ENCODE data around the gene TM9SF1. TPM values are rescaled to one million over a fixed set of nuclear protein-coding genes. Genes with fewer than 3 reads are reported as not detected.

Gene TM9SF1
- total RNA-seq, 1 donor from 2014 or later = 35.0 TPM

- Mint-ChIP-seq H3K4me1 (ENCODE audit: low read depth, unreplicated experiment) (peaks cover 17% of the 10 kb centered on the region), H3K4me3 (ENCODE audit: unreplicated experiment) (peak overlapping the region; percentile 16)
Observed at GRCh38 chr14:24144451-24144850, 50.8 kb downstream of the TM9SF1 start.

GRCh38 chr14:24143511-24143910 lies 51.7 kb downstream of the TM9SF1 start:
- Mint-ChIP-seq H3K36me3 (ENCODE audit: unreplicated experiment) (no peaks in the 10 kb centered on the region), H3K27ac (ENCODE audit: unreplicated experiment) (no peak overlapping the region), H3K27me3 (ENCODE audit: unreplicated experiment) (no peaks in the 10 kb centered on the region), H3K4me3 (ENCODE audit: unreplicated experiment) (no peak overlapping the region), H3K9me3 (ENCODE audit: unreplicated experiment) (peaks cover 8% of the 10 kb centered on the region), H3K4me1 (ENCODE audit: low read depth, unreplicated experiment) (peaks cover 18% of the 10 kb centered on the region)
- DNase-seq = no peak
- TF ChIP-seq CTCF (IDR thresholded peaks at IDR 0.05; ENCODE audit: partially characterized antibody, unreplicated experiment) = no peak

More at GRCh38 chr14:24144451-24144850, 50.8 kb downstream of the TM9SF1 start:
- no peak for TF ChIP-seq CTCF (IDR thresholded peaks at IDR 0.05; ENCODE audit: partially characterized antibody, unreplicated experiment)
- Mint-ChIP-seq H3K36me3 (ENCODE audit: unreplicated experiment) (no peaks in the 10 kb centered on the region), H3K27me3 (ENCODE audit: unreplicated experiment) (no peaks in the 10 kb centered on the region), H3K27ac (ENCODE audit: unreplicated experiment) (no peak overlapping the region), H3K9me3 (ENCODE audit: unreplicated experiment) (peaks cover 9% of the 10 kb centered on the region)
- DNase-seq = no peak

- Mint-ChIP-seq H3K4me3 (ENCODE audit: unreplicated experiment) (peak within 1 kb of the TSS; percentile 91), H3K9me3 (ENCODE audit: unreplicated experiment) (peaks cover 8% of the 10 kb centered on the region), H3K36me3 (ENCODE audit: unreplicated experiment) (no peaks in the 10 kb centered on the region), H3K4me1 (ENCODE audit: low read depth, unreplicated experiment) (peaks cover 19% of the 10 kb centered on the region), H3K27me3 (ENCODE audit: unreplicated experiment) (peaks cover 7% of the 10 kb centered on the region), H3K27ac (ENCODE audit: unreplicated experiment) (peak within 1 kb of the TSS; percentile 93)
- DNase-seq = peak; percentile 99
- peak; percentile 39 for TF ChIP-seq CTCF (IDR thresholded peaks at IDR 0.05; ENCODE audit: partially characterized antibody, unreplicated experiment)
Observed at GRCh38 chr14:24141097-24141880, 54.0 kb downstream of the TM9SF1 start, which contains the start of gene EMC9. EMC9 (minus strand) TSS chr14:24141591; CDS start chr14:24141304, 287 bp downstream.

DNA sequence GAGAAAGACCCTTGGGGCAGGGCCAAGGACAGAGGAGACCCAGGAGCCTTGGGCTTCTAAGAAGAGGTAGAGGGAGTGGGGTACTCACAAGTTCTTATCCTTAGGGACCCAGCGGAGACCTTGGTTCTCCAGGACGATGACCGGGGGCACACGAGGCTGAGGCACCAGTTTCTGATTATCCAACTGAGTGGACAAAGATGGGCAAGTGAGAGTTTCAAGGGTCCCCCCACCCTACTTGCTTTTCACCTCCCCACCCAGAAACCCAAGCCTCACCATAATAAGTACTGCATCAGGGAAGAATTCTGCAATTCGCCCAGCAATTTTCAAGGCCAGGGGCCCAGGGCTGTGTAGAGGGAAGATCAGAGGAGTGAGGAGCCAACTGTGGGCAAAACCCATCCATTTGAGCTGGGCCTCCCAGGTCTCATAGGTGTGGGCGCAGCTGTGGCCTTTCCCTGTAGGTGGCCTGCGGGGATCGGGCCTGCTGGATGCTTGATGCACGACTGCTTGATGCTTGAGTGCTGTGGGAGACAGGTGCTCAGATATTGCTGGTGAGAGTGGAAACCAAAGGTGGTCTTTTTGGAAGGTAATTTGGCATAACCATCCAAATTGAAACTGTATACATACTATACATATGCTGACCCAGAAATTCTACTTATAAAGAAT lies 55.8 kb downstream of the TM9SF1 start:
- peaks cover 13% of the 10 kb centered on the region for H3K27me3 Mint-ChIP-seq (ENCODE audit: unreplicated experiment)

More for the DNA sequence above, 55.8 kb downstream of the TM9SF1 start:
- Mint-ChIP-seq H3K4me1 (ENCODE audit: low read depth, unreplicated experiment) (peaks cover 20% of the 10 kb centered on the region), H3K27ac (ENCODE audit: unreplicated experiment) (no peak overlapping the region), H3K36me3 (ENCODE audit: unreplicated experiment) (no peaks in the 10 kb centered on the region), H3K9me3 (ENCODE audit: unreplicated experiment) (peaks cover 13% of the 10 kb centered on the region), H3K4me3 (ENCODE audit: unreplicated experiment) (peak overlapping the region; percentile 77)
- no peak for DNase-seq
- TF ChIP-seq CTCF (IDR thresholded peaks at IDR 0.05; ENCODE audit: partially characterized antibody, unreplicated experiment) = no peak

Small RNA genes within 50 kb of the gene (microRNA-seq; reads per million reads assigned to microRNA genes)
- not detected for gene MIR7703 (ENCODE audit: unreplicated experiment)

Other genes with a start within 250 kb of the TM9SF1 start
- 6.1 TPM for gene DHRS4, start 241.7 kb downstream of the TM9SF1 start, total RNA-seq (ENCODE audit: unreplicated experiment)
- 10.4 TPM for gene DHRS4L2, start 206.5 kb downstream of the TM9SF1 start, total RNA-seq (ENCODE audit: unreplicated experiment)
- 108 TPM for gene CARMIL3, start 143.4 kb downstream of the TM9SF1 start, total RNA-seq (ENCODE audit: unreplicated experiment)
- gene CPNE6, start 123.9 kb downstream of the TM9SF1 start, total RNA-seq (ENCODE audit: unreplicated experiment) = 0.44 TPM
- 99.9 TPM for gene PCK2, start 101.1 kb downstream of the TM9SF1 start, total RNA-seq (ENCODE audit: unreplicated experiment)
- gene DCAF11, start 80.7 kb downstream of the TM9SF1 start, total RNA-seq (ENCODE audit: unreplicated experiment) = 54.1 TPM
- gene NRL, start 80.5 kb downstream of the TM9SF1 start, total RNA-seq (ENCODE audit: unreplicated experiment) = 3.7 TPM
- 0.66 TPM for gene FITM1, start 64.8 kb downstream of the TM9SF1 start, total RNA-seq (ENCODE audit: unreplicated experiment)
- gene PSME1, start 59.2 kb downstream of the TM9SF1 start, total RNA-seq (ENCODE audit: unreplicated experiment) = 35.7 TPM
- gene EMC9, start 53.9 kb downstream of the TM9SF1 start, total RNA-seq (ENCODE audit: unreplicated experiment) = 18.1 TPM
- gene PSME2, start 48.8 kb downstream of the TM9SF1 start, total RNA-seq (ENCODE audit: unreplicated experiment) = 58.9 TPM
- gene RNF31, start 47.9 kb downstream of the TM9SF1 start, total RNA-seq (ENCODE audit: unreplicated experiment) = 88.2 TPM
- 31.0 TPM for gene IRF9, start 34.2 kb downstream of the TM9SF1 start, total RNA-seq (ENCODE audit: unreplicated experiment)
- gene REC8, start 23.4 kb downstream of the TM9SF1 start, total RNA-seq (ENCODE audit: unreplicated experiment) = 136 TPM
- 25.5 TPM for gene IPO4, start 6.6 kb downstream of the TM9SF1 start, total RNA-seq (ENCODE audit: unreplicated experiment)
- not detected for gene TSSK4, start 10.3 kb upstream of the TM9SF1 start, total RNA-seq (ENCODE audit: unreplicated experiment)
- gene CHMP4A, start 18.0 kb upstream of the TM9SF1 start, total RNA-seq (ENCODE audit: unreplicated experiment) = 32.4 TPM
- gene MDP1, start 20.6 kb upstream of the TM9SF1 start, total RNA-seq (ENCODE audit: unreplicated experiment) = 25.5 TPM
- gene NEDD8, start 36.9 kb upstream of the TM9SF1 start, total RNA-seq (ENCODE audit: unreplicated experiment) = 169 TPM
- 55.8 TPM for gene GMPR2, start 37.5 kb upstream of the TM9SF1 start, total RNA-seq (ENCODE audit: unreplicated experiment)
- 67.0 TPM for gene TINF2, start 47.2 kb upstream of the TM9SF1 start, total RNA-seq (ENCODE audit: unreplicated experiment)
- 4.2 TPM for gene TGM1, start 67.7 kb upstream of the TM9SF1 start, total RNA-seq (ENCODE audit: unreplicated experiment)
- gene RABGGTA, start 76.2 kb upstream of the TM9SF1 start, total RNA-seq (ENCODE audit: unreplicated experiment) = 30.3 TPM
- 25.1 TPM for gene DHRS1, start 104.3 kb upstream of the TM9SF1 start, total RNA-seq (ENCODE audit: unreplicated experiment)
- gene NOP9, start 104.4 kb upstream of the TM9SF1 start, total RNA-seq (ENCODE audit: unreplicated experiment) = 29.2 TPM
- gene CIDEB, start 112.5 kb upstream of the TM9SF1 start, total RNA-seq (ENCODE audit: unreplicated experiment) = 1.8 TPM
- 8.9 TPM for gene LTB4R2, start 114.7 kb upstream of the TM9SF1 start, total RNA-seq (ENCODE audit: unreplicated experiment)
- 7.1 TPM for gene LTB4R, start 116.1 kb upstream of the TM9SF1 start, total RNA-seq (ENCODE audit: unreplicated experiment)
- gene ADCY4, start 139.6 kb upstream of the TM9SF1 start, total RNA-seq (ENCODE audit: unreplicated experiment) = not detected
- not detected for gene RIPK3, start 144.6 kb upstream of the TM9SF1 start, total RNA-seq (ENCODE audit: unreplicated experiment)
- gene NFATC4, start 172.7 kb upstream of the TM9SF1 start, total RNA-seq (ENCODE audit: unreplicated experiment) = 11.4 TPM
- gene NYNRIN, start 203.6 kb upstream of the TM9SF1 start, total RNA-seq (ENCODE audit: unreplicated experiment) = 33.5 TPM
- gene CBLN3, start 234.2 kb upstream of the TM9SF1 start, total RNA-seq (ENCODE audit: unreplicated experiment) = 0.51 TPM
- gene KHNYN, start 234.5 kb upstream of the TM9SF1 start, total RNA-seq (ENCODE audit: unreplicated experiment) = 28.9 TPM
- gene SDR39U1, start 247.3 kb upstream of the TM9SF1 start, total RNA-seq (ENCODE audit: unreplicated experiment) = 70.4 TPM

Data from glutamatergic neuron (in vitro differentiated cells).